Endothelial cell of umbilical vein (primary cell): ENCODE data around the gene GPR68. TPM values are rescaled to one million over a fixed set of nuclear protein-coding genes. Genes with fewer than 3 reads are reported as not detected.

ENCODE experiments used
- BruUV-seq: library from RNA; stranded (reverse); fragments of 400-500 nt; replicated peaks from 2 replicates; lab custom pipeline; 2021; lab: Mats Ljungman, UMichigan
- CTCF ChIA-PET: fragments of 300-600, 350-600 bp; sonication (Branson Sonifier 250); formaldehyde crosslinking; loops from one replicate; lab custom pipeline; 2021; ENCODE audit warnings: antibody characterized with exemption, inconsistent platforms; lab: Charles Lee
- POLR2A ChIA-PET: fragments of 300-600, 350-600 bp; sonication (Branson Sonifier 250); formaldehyde crosslinking; loops from one replicate; lab custom pipeline; 2021; ENCODE audit warnings: antibody characterized with exemption, inconsistent platforms; lab: Charles Lee
- DNase-seq: peaks from one replicate; pipeline ENCODE4 v3.0.0-alpha.2; 2011; ENCODE audit warnings: low read depth, low spot score
- FAIRE-seq: peaks from 2 replicates; lab custom pipeline; 2011; peaks lifted over from hg19 to GRCh38; lab: Jason Lieb, UNC
- H2AFZ ChIP-seq: 2 replicates; pipeline ENCODE4 v1.6.0; 2012; ENCODE audit warnings: low read depth, low read length, control low read depth, inconsistent platforms
- H3K27ac ChIP-seq: 2 replicates; pipeline ENCODE4 v1.5.1; 2011; ENCODE audit warnings: low read depth, mild to moderate bottlenecking, control low read depth, low read length, moderate library complexity; ENCODE audit not compliant: insufficient read depth
- H3K27me3 ChIP-seq, 2 experiments: 2 replicates each; pipeline versions ENCODE4 v1.6.0 to v1.6.1; 2011; ENCODE audit warnings: low read length in 2 of 2, mixed read lengths in 1 of 2; ENCODE audit not compliant: control insufficient read depth in 2 of 2, insufficient read depth in 2 of 2
- H3K36me3 ChIP-seq, 2 experiments: 2 replicates in 1 of 2; 3 replicates in 1 of 2; pipeline ENCODE4 v1.5.1; 2011; ENCODE audit warnings: low read length in 2 of 2, mild to moderate bottlenecking in 1 of 2, moderate library complexity in 1 of 2; ENCODE audit not compliant: control insufficient read depth in 2 of 2, insufficient read depth in 2 of 2; ENCODE audit errors: extremely low read depth in 1 of 2
- H3K4me1 ChIP-seq: 3 replicates; pipeline ENCODE4 v1.5.1; 2011; ENCODE audit warnings: mild to moderate bottlenecking, low read length; ENCODE audit not compliant: control insufficient read depth, insufficient read depth; ENCODE audit errors: extremely low read depth
- H3K4me2 ChIP-seq: 2 replicates; pipeline ENCODE4 v1.6.1; 2011; ENCODE audit warnings: low read length, control low read depth, mixed read lengths; ENCODE audit not compliant: insufficient read depth
- H3K4me3 ChIP-seq, 3 experiments: fragments of 200-600 bp in 1 of 3; sonication (generic), shearing (Covaris generic) in 1 of 3; replicated peaks in 1 of 3; 2 replicates each; pipeline ENCODE4 v1.5.1; 2011 to 2016; ENCODE audit warnings: control low read depth in 3 of 3, low read length in 3 of 3, mild to moderate bottlenecking in 2 of 3, inconsistent platforms in 1 of 3, low read depth in 1 of 3, moderate library complexity in 1 of 3; ENCODE audit not compliant: insufficient read depth in 1 of 3
- H3K79me2 ChIP-seq: 2 replicates; pipeline ENCODE4 v1.6.0; 2012; ENCODE audit warnings: low read length, inconsistent platforms; ENCODE audit not compliant: control insufficient read depth, insufficient read depth
- H3K9ac ChIP-seq: replicated peaks from 2 replicates; pipeline ENCODE3; 2011; ENCODE audit warnings: low read length, control low read depth; ENCODE audit not compliant: insufficient read depth; ENCODE audit errors: extremely low read depth
- H3K9me1 ChIP-seq: replicated peaks from 3 replicates; pipeline ENCODE4 v1.6.0; 2011; ENCODE audit warnings: mild to moderate bottlenecking, low read length; ENCODE audit not compliant: control insufficient read depth, insufficient read depth; ENCODE audit errors: extremely low read depth
- H3K9me3 ChIP-seq: replicated peaks from 2 replicates; pipeline ENCODE4 v1.5.1; 2012; ENCODE audit warnings: low read length, inconsistent platforms; ENCODE audit not compliant: control insufficient read depth, insufficient read depth
- H4K20me1 ChIP-seq: replicated peaks from 2 replicates; pipeline ENCODE3; 2011; ENCODE audit warnings: mild to moderate bottlenecking, low read length; ENCODE audit not compliant: control insufficient read depth, insufficient read depth; ENCODE audit errors: extremely low read depth
- CTCF ChIP-seq, 2 donors: IDR thresholded peaks; 1 replicate in 1 of 2; 2 replicates in 1 of 2; pipeline ENCODE4 v1.5.1; 2011; ENCODE audit warnings: low read length in 2 of 2, mild to moderate bottlenecking in 2 of 2, moderate library complexity in 2 of 2, control low read depth in 1 of 2, inconsistent platforms in 1 of 2, low read depth in 1 of 2; ENCODE audit not compliant: insufficient read depth in 1 of 2; ENCODE audit errors: extremely low read depth in 1 of 2
- EZH2 ChIP-seq: IDR thresholded peaks from 2 replicates; pipeline ENCODE4 v1.6.1; 2012; ENCODE audit warnings: borderline replicate concordance, low read depth, mild to moderate bottlenecking, moderate library complexity, low read length, inconsistent platforms; ENCODE audit not compliant: severe bottlenecking
- FOS ChIP-seq: IDR thresholded peaks from 2 replicates; pipeline ENCODE4 v1.6.1; 2011; ENCODE audit warnings: mild to moderate bottlenecking, low read length, moderate library complexity, borderline replicate concordance; ENCODE audit not compliant: insufficient read depth
- GATA2 ChIP-seq: IDR thresholded peaks from 2 replicates; pipeline ENCODE4 v1.7.0; 2011; ENCODE audit warnings: low read depth, mild to moderate bottlenecking, moderate library complexity, mixed read lengths, low read length; ENCODE audit not compliant: insufficient read length, insufficient read depth
- JUN ChIP-seq: IDR thresholded peaks from 2 replicates; pipeline ENCODE4 v1.6.1; 2011; ENCODE audit warnings: borderline replicate concordance, low read depth; ENCODE audit not compliant: insufficient read length, insufficient read depth
- MAX ChIP-seq: IDR thresholded peaks from 2 replicates; pipeline ENCODE4 v1.6.1; 2011; ENCODE audit not compliant: insufficient read depth, insufficient read length
- MYC ChIP-seq: IDR thresholded peaks from one replicate; pipeline ENCODE4 v1.6.1; 2011; ENCODE audit warnings: mild to moderate bottlenecking, low read depth, low read length
- POLR2A ChIP-seq: IDR thresholded peaks from 2 replicates; pipeline ENCODE4 v1.6.1; 2012; ENCODE audit warnings: low read depth, mild to moderate bottlenecking, control low read depth, low read length
- POLR2AphosphoS5 ChIP-seq: IDR thresholded peaks from 2 replicates; pipeline ENCODE4 v1.6.1; 2012; ENCODE audit warnings: low read depth, mild to moderate bottlenecking, control low read depth, low read length, moderate library complexity; ENCODE audit not compliant: insufficient read depth
- dilution Hi-C: fragments of 300-500 bp; cut with MboI; formaldehyde crosslinking; loops from one replicate; pipeline ENCODE4 v1.15.0; 2019; ENCODE audit warnings: low sequenced_read_pairs; ENCODE audit not compliant: extremely low pct_ligation_motif_present
- intact Hi-C: fragments of 100-400 bp; cut with micrococcal nuclease; formaldehyde crosslinking; loops from one replicate; pipeline ENCODE4 v1.10.0; 2022
- polyA plus RNA-seq, 4 experiments: library from polyadenylated mRNA; depleted of rRNA in 3 of 4; stranded (reverse) in 3 of 4; unstranded in 1 of 4; fragments of >200 nt; gene quantifications; 2 replicates each; pipeline versions ENCODE4 v1.2.1 to v1.2.3, GENCODE V29; 2011 to 2012; ENCODE audit warnings: missing spikeins in 1 of 4
- total RNA-seq: library from RNA; stranded (reverse); gene quantifications from 2 replicates; pipeline ENCODE4 v1.2.3, GENCODE V29; 2021

Gene GPR68
- total and polyA plus RNA-seq, 2 donors (not counting 3 experiments of a cell fraction or from before 2014, with no cell fraction given), result 0.24 to 0.36 TPM

- H3K27me3 ChIP-seq, result no peaks in the 10 kb centered on the region
- peak overlapping the region; percentile 45 for H3K4me2 ChIP-seq
- ChIA-PET POLR2A (no interaction called here), CTCF (interaction anchor here (0.6 kb wide), 1 partner anchor 81 kb away, joined by 3 read pairs; no protein-coding TSS in a partner anchor)
- DNase-seq (no peak), FAIRE-seq (no peak)
- no peak overlapping the region for H3K27ac ChIP-seq
- no peaks in the 10 kb centered on the region for H3K9me3 ChIP-seq
- dilution Hi-C loops (no loop called here), intact Hi-C loops (loop anchor here (1.0 kb wide), 1 partner anchor 11 kb away; no protein-coding TSS in a partner anchor)
- no TSS peak for BruUV-seq
- no peaks in the 10 kb centered on the region for H3K9me1 ChIP-seq
- no peaks in the 10 kb centered on the region for H3K79me2 ChIP-seq
- H2AFZ ChIP-seq, result peak overlapping the region; percentile 69
- no peaks in the 10 kb centered on the region for H3K36me3 ChIP-seq
- TF ChIP-seq POLR2A (no peak), MAX (no peak), POLR2AphosphoS5 (no peak), MYC (no peak), GATA2 (no peak), JUN (no peak), CTCF (IDR thresholded peaks at IDR 0.05; ENCODE audit: extremely low read depth in 1 of 2, insufficient read depth in 1 of 2, low read depth in 1 of 2, low read length in 2 of 2) (no peak), FOS (no peak), EZH2 (no peak)
- H4K20me1 ChIP-seq, result no peaks in the 10 kb centered on the region
- H3K9ac ChIP-seq, result peak overlapping the region; percentile 41
- H3K4me1 ChIP-seq, result peaks cover 7% of the 10 kb centered on the region
- H3K4me3 ChIP-seq, result peak overlapping the region in 1 of 3 experiments; percentile 60
Observed at GRCh38 chr14:91253795-91254323, 9.4 kb upstream of the GPR68 start.
